AG04450 (cell line): ENCODE measurements around the gene AGTRAP. TPM values are rescaled to one million over a fixed set of nuclear protein-coding genes. Genes with fewer than 3 reads are reported as not detected.

Experiments
- CTCF ChIA-PET: fragments of 300-600, 350-600 bp; formaldehyde crosslinking; extraction: SDS; loops from one replicate; lab custom pipeline; 2022; ENCODE audit warnings: antibody characterized with exemption, inconsistent platforms; lab: Charles Lee
- POLR2A ChIA-PET: fragments of 350-600 bp; formaldehyde crosslinking; extraction: SDS; loops from one replicate; lab custom pipeline; 2021; ENCODE audit warnings: antibody characterized with exemption, inconsistent platforms; lab: Yijun Ruan, JAX
- DNase-seq: peaks from one replicate; pipeline ENCODE4 v3.0.0-alpha.2; 2011; ENCODE audit warnings: low read depth, low spot score
- H3K27ac ChIP-seq: one replicate; pipeline ENCODE4 v1.5.1; 2012; ENCODE audit warnings: low read depth, low read length, control low read depth
- H3K27me3 ChIP-seq: one replicate; pipeline ENCODE4 v1.6.0; 2012; ENCODE audit warnings: low read length; ENCODE audit not compliant: control insufficient read depth, insufficient read depth
- H3K4me3 ChIP-seq: 2 replicates; pipeline ENCODE4 v1.5.1; 2011; ENCODE audit warnings: mild to moderate bottlenecking, low read depth, low read length, control low read depth
- H3K9me3 ChIP-seq: 2 replicates; pipeline ENCODE4 v1.5.1; 2012; ENCODE audit warnings: low read length; ENCODE audit not compliant: control insufficient read depth, insufficient read depth
- polyA plus RNA-seq: library from polyadenylated mRNA; depleted of rRNA; stranded (reverse); fragments of >200 nt; gene quantifications from 2 replicates; pipeline ENCODE4 v1.2.3, GENCODE V29; 2011
- TF ChIP-seq, protein P1 (sequence below): IDR thresholded peaks from 2 replicates; pipeline ENCODE4 v1.5.1; 2011; ENCODE audit warnings: low read depth, low read length, control low read depth, inconsistent platforms

The AGTRAP gene
- polyA plus RNA-seq, 1 experiment, result 26.8 TPM

DNA sequence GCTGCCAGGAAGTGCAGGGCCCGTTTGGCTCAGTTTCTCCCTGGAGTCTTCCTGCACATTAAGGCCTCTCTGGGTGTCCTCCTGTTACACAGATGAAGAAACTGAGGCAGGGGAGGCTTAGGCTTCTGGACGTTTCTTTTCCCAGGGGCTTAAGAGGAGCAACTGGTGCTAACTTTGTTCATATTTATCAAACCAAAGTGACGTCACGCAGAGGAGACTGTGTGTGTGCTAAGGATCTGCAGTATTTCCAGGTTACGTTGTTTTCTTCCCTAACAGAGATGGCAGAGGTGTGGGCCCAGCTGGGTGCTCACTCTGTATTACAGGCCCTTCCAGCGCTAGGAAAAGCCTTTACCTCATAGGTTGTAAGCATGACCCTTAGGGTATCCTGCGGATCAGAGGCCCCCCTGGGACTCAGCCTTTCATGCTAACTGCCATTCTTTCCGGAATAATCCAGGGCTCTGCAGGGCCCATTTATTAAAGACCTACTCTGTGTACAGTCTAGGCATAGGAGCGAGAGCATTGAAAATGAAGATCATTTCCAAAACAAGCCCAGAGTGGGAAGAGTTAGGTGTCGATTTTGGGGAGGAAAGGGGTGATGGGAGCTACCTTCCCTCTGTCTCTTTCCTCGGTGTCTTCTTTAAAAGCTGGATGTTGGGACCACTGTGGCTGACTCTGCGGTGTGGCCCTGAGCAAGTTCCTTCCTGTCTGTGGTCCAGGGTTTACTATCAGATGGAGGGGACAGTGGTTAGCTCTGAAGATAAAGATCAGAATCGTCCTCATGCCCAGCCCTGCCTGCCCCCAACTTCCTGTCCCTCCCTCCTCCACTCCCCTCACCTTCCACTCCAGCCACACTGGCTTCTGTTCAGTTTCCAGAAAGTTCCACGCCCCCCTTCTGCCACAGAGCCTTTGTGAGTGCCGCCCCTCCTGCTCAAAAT, 4.6 kb downstream of the AGTRAP start:
- ChIA-PET POLR2A (no interaction called here), CTCF (no interaction called here)
- no peak for DNase-seq
- TF ChIP-seq, protein P1, sequence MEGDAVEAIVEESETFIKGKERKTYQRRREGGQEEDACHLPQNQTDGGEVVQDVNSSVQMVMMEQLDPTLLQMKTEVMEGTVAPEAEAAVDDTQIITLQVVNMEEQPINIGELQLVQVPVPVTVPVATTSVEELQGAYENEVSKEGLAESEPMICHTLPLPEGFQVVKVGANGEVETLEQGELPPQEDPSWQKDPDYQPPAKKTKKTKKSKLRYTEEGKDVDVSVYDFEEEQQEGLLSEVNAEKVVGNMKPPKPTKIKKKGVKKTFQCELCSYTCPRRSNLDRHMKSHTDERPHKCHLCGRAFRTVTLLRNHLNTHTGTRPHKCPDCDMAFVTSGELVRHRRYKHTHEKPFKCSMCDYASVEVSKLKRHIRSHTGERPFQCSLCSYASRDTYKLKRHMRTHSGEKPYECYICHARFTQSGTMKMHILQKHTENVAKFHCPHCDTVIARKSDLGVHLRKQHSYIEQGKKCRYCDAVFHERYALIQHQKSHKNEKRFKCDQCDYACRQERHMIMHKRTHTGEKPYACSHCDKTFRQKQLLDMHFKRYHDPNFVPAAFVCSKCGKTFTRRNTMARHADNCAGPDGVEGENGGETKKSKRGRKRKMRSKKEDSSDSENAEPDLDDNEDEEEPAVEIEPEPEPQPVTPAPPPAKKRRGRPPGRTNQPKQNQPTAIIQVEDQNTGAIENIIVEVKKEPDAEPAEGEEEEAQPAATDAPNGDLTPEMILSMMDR, result no peak
- H3K27me3 ChIP-seq, result no peaks in the 10 kb centered on the region
- H3K27ac ChIP-seq, result no peak overlapping the region
- H3K4me3 ChIP-seq, result no peak overlapping the region
- H3K9me3 ChIP-seq, result no peaks in the 10 kb centered on the region; the same call in 1 of the 2 replicates

DNA sequence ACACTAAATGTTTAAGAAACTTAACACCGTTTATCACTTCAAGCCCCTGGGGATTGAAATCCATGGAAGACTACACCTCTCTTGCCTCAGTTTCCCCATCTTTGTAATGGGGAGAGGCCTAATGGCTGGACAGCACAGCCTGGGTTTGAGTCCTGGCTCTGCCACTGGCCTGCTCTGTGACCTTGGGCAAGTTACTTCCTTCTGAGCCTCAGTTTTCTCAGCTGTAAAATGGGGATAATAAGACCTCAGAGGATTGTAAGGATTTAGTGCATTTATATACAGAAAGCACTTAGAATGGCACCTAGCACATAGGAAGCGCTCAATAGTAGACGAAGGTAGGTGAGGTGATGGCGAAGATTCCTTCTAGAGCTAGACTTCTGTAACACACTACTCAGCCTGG, 5.5 kb downstream of the AGTRAP start:
- ChIA-PET POLR2A (no interaction called here), CTCF (no interaction called here)
- no peaks in the 10 kb centered on the region for H3K27me3 ChIP-seq
- DNase-seq, result no peak
- no peaks in the 10 kb centered on the region; the same call in 1 of the 2 replicates for H3K9me3 ChIP-seq
- no peak overlapping the region for H3K27ac ChIP-seq
- H3K4me3 ChIP-seq, result no peak overlapping the region
- TF ChIP-seq, protein P1, result no peak

DNA sequence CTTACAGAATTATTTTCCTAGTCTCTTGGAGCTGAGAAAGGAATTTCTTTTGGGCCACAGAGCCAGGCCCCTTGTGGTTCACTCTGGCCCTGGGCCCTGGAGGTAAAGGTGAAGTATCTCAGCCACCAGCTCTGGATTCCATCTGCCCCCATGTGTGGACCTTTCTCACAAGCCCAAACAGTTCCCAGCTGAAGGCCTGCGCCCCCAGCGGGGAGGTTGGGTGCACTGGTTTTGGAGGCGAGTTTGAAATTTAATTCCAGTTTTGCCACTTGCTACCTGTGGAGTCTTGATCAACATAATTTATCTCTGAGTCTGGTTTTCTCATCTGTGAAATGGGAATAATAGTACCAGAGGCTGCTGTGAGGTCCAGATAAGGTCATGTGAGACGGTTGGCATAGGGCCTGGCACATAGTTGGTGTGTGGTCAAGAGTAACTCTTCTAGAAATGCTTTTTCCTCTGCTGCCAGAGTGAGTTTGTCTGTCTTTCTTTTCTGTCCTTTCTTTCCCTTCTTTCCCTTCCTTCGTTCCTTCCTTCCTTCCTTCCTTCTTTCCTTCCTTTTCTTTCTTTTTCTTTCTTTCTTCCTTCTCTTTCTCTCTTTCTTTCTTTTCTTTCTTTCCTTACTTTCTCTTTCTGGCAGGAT, 6.1 kb downstream of the AGTRAP start:
- ChIA-PET POLR2A (no interaction called here), CTCF (no interaction called here)

DNA sequence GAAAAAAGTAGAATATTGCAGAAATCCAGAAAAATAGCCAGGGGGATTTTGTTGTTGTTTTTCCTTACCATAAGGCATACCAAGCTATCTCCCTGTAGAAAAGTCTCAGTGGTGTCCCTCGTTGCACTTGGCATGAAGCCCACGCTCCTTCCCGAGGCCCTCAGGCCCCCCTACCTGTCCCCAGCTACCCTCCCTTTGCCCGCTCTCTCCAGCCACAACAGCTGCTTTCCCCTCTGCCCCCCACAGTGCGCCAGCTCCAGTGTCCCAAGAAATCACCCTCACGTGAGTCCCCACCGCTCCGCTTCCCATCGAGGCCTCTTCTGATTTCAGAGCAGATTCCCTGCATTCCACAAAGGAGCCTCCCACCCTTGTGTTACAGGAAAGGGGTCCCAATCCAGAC, 8.4 kb downstream of the AGTRAP start:
- POLR2A ChIA-PET, result no interaction called here
- H3K9me3 ChIP-seq, result no peaks in the 10 kb centered on the region
- no peak overlapping the region for H3K27ac ChIP-seq
- TF ChIP-seq, protein P1, result no peak
- CTCF ChIA-PET, result no interaction called here
- no peak for DNase-seq
- H3K27me3 ChIP-seq, result no peaks in the 10 kb centered on the region
- H3K4me3 ChIP-seq, result no peak overlapping the region

More for the DNA sequence above, 6.1 kb downstream of the AGTRAP start:
- DNase-seq, result no peak
- TF ChIP-seq, protein P1, result no peak
- no peak overlapping the region for H3K4me3 ChIP-seq
- H3K9me3 ChIP-seq, result no peaks in the 10 kb centered on the region
- H3K27me3 ChIP-seq, result no peaks in the 10 kb centered on the region
- no peak overlapping the region for H3K27ac ChIP-seq

DNA sequence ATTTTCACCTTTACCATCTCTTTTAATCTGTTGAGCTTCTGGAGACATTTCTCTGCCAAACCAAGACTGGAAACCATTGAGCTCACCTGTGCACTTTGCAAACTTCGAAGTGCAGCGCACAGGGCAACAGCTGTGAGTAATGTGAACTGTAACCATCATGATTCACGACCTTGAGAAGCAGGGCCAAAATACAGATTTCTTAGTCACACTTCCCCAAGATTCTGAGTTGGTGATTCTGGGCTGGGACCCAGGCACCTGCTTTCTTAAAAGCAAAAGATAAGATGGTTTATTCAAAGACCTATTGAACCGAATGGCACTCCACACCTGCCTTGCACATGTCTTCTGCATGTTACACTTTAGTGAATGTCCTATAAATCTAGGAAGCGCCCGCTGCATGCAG, 10.2 kb downstream of the AGTRAP start:
- ChIA-PET POLR2A (no interaction called here), CTCF (no interaction called here)
- Histone ChIP-seq H3K27me3 (no peaks in the 10 kb centered on the region), H3K4me3 (no peak overlapping the region), H3K27ac (no peak overlapping the region), H3K9me3 (no peaks in the 10 kb centered on the region)
- TF ChIP-seq, protein P1, result no peak
- DNase-seq, result no peak
